ENCODE results near the gene LIPC.

The LIPC gene

GRCh38 chr15:58521293-58521991, 89.7 kb downstream of the LIPC start:
- no peak for DNase-seq

DNA sequence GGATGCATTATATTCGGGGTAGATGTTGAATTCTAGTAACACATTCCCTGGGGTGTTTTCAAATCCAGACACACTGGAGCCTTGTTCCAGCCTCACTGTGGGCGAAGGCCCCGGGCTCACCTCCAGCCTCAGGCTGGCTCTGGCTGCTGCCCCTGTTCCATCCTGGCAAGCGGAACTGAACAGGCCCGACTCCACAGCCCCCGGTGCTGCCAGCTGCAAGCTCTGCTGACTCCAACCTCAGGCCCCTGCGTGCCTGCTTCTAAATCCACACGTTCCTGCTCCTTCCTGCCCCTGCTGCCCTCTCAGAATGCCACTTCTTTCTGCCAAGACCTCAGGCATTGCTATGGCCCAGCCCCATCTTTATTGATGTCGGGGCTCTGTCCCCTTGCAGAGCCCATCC, 90.6 kb downstream of the LIPC start:
- no peak for DNase-seq

GRCh38 chr15:58522865-58523264, 91.1 kb downstream of the LIPC start:
- DNase-seq: no peak

- no peak for DNase-seq
These were observed 91.8 kb downstream of the LIPC start for GRCh38 chr15:58523634-58524033.

GRCh38 chr15:58524247-58524646, 92.5 kb downstream of the LIPC start:
- DNase-seq: no peak

- no peak for DNase-seq
These were observed 94.2 kb downstream of the LIPC start for GRCh38 chr15:58525991-58526421.

GRCh38 chr15:58526647-58527192, 94.9 kb downstream of the LIPC start:
- DNase-seq: no peak

GRCh38 chr15:58527573-58528187, 95.9 kb downstream of the LIPC start:
- no peak for DNase-seq

DNA sequence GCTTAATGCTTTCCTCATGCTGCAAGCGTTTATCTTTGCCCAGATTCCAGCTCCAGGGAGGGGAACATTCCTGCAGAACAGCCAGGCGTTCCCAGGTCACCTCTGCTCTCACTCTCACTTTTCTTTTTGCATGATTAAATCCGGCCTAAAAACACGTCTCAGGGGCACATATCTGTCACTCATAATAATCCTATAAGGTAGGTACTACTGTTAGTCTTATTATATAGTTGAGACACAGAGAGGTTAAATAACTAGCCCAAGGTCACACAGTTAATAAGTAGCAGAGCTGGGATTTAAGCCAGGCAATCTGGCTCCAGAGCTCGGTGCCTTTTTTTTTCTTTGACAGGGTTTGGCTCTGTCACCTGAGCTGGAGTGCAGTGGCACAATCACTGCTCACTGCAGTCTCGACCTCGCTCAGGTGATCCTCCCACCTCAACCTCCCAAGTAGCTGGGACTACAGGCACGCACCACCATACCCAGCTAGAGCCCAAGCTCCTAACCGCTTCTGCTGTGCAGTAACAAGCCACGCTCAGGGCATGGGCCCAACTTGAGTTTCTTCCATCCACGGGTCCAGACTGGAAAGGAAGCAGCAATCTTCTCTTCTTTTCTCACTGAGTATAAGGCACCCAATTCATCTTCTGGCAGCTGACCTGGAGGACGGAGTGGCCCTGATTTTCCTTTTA, 96.5 kb downstream of the LIPC start:
- DNase-seq: no peak

DNA sequence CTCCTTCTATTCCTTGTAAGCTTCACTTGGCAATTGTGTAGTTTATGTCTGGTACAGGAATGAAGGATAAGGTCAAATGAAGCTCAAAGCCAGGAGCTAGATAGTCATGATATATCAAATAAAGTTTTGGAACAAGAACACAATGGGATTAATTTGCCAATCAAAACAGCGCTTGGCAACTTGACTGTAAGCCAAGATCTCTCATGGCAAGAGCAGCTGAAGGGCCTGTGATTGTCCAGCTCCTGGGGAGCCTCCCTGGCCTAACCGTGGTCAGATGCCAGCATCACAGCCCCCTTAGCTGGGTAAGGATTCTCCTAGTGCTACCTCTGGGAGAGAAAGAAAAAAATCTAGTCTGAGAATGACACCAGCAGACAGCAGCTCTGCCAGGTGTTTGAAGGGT, 97.2 kb downstream of the LIPC start:
- no peak for DNase-seq

GRCh38 chr15:58530056-58530590, 98.3 kb downstream of the LIPC start:
- DNase-seq: no peak

DNA sequence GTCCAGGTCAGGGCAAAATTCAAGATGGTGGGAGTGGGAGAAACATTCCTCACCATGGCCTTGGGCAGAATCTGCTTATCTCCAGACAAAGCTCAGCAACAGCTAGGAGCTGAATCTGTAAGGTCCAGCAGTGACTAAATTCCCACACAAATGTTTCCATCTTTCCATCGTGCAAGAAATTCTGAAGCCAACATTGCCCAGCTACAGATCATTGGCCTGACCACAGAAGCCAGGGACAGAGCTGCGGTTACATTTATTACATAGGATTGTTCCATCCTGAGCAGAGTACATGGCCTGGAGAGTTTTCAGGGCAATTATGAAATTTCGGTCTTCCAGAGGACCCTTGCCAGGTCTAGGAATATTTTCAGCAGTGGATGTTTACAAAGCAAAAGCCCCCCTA, 100.3 kb downstream of the LIPC start:
- DNase-seq: no peak

- no peak for DNase-seq
These were observed 102.8 kb downstream of the LIPC start for GRCh38 chr15:58534556-58534955.

- no peak for DNase-seq
These were observed 103.5 kb downstream of the LIPC start for GRCh38 chr15:58535337-58535736.

DNA sequence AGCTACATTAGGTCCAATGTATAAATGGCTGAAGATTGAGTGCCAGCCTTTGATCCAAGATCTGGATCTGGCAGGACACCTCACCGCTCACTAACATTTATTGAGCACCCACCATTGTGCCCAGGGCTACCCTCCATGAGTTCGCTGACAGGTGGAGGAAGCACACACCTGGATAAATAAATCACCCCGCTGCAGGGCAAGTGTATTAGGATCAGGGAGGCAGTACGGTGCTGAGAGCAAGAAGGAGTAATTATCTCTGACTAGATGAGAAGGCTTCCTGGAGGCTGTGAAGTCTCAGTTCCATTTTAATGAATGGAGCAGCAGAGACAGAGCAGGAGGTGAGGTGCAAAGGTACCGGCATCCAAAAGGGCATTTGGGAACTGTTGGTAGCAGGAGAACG, 104.1 kb downstream of the LIPC start:
- no peak for DNase-seq

DNA sequence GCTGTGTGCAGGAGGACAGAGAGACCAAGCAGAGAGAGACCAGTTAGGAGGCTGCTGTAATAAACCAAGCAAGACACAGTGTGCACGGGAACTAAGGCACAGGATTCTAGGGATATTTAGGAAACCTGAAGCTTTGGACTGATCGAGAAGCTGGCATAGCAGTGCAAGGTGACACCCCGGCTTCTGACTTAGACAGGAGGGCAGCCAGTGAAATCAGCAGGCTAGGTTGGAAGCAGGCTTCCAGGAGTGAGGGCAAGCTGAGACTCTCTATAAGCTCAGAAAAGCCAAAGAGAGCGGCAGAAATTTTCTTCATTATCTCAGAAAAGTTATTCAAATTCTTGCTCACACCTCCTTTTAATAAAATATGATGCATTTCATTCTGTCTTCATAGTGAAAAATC, 104.6 kb downstream of the LIPC start:
- DNase-seq: no peak

DNA sequence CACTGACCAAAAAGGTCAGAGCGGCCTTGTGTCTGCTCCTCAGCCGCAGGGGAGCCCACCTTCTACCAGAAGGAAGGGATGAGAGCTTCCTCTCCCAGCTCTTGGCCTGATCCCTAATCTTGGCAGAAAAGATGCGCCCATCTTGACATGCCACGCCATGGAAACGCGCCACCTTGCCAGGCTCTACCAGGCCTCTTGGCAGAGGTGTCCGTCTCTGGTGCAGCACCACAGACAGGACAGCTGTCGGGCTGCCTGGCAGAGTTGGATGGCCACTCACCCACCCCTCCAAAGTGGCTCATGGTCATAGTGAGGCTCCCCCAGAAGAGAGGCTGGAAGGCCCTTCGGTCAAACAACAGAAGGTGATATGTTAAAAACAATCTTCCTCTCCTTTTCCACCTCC, 105.2 kb downstream of the LIPC start:
- no peak for DNase-seq

GRCh38 chr15:58538225-58538727, 106.5 kb downstream of the LIPC start:
- no peak for DNase-seq

DNA sequence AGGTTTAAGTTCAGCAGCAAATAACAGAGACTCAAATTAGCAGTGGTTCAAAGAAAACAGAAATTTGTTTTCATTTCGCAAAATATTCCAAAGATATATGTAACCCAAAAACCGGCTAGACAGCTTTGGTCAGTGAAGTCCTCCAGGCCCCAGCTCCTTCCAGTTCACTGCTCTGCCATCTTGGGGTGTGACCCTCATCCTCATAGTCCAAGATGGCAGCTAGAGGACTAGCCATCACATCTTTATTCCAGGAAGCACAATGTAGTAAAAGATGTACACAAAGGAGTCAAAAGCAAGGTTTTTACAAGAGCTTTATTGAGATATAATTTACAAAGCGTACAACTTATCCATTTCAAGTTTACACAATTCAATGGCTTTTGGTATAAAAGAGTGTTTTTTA, 107.1 kb downstream of the LIPC start:
- no peak for DNase-seq

DNA sequence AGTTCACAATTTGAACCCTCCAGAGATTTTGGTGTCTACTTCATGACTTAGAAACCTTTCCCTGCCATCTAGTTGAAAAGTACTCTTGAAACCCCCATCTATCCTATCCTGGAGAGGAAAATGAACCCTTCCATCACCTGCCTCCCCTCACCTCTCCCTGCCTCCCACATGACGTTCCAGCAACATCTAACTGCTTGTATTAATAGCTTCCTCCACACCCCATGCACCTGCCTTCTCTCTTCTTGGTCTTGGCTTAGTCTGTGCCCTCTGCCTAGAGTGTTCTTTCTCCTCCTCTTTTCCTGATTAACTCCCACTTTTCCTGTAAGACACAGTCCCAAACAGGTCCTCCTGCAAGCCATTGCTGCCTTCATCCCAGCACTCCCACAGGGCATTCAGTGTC, 107.8 kb downstream of the LIPC start:
- DNase-seq: no peak

DNA sequence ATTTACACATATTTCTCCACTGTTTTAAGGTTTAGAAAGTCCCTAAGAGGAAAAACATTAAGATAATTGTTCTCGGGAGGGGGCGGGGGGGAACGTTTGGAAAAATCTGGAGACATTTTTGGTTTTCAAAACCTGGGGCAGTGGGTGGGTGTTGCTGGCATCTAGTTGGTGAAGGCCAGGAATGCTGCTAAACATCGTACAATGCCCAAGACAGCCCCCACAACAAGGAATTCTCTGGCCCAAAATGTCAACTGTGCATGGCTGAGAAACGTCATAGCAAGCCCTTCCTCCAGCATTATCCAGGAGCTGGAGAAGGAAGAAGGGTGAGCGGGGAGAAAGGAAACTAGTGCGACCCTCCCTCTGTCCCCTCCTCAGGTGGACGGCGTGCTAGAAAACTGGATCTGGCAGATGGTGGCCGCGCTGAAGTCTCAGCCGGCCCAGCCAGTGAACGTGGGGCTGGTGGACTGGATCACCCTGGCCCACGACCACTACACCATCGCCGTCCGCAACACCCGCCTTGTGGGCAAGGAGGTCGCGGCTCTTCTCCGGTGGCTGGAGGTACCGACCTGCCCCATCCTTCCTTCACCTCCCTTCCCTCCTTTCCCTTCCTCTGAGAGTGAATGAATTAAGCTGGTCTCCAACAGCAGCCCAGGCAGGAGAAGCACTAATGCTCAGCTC, 109.8 kb downstream of the LIPC start:
- no peak for DNase-seq

DNA sequence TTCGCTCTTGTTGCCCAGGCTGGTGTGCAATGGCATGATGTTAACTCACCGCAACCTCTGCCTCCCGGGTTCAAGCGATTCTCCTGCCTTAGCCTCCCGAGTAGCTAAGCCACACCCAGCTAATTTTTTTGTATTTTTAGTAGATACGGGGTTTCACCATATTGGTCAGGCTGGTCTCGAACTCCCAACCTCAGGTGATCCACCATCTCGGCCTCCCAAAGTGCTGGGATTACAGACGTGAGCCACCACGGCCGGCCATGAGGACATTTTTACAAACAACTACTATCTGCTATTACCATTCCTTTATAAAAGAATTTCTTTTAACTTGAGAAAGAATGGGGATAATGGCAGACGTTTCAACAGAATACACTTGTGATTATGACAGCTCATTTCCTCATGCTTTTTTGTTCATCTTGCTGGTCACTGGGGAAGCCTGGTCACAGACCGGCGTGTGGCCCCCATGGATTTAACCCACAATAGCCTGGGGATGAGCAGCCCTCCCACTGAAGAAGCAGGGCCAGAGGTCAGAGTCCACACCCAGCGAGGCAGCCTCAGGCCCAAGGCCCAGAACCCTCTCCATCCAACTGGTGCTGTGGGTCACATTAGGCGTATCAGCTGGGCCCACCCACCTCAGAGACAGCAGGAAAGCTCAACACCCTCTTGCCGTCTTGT, 112.0 kb downstream of the LIPC start:
- DNase-seq: no peak
